GM12878 (cell line): ENCODE data around the gene SOCS4. TPM values are rescaled to one million over a fixed set of nuclear protein-coding genes. Genes with fewer than 3 reads are reported as not detected.

ENCODE experiments used
- ATAC-seq: fragments of 200-7000 bp; cut with Tn5 transposase; 3 replicates; pipeline ENCODE4 v1.9.1; 2020; ENCODE audit warnings: mild to moderate bottlenecking, moderate library complexity
- BruUV-seq: library from RNA; stranded (reverse); fragments of 400-500 nt; replicated peaks from 2 replicates; lab custom pipeline; 2021; lab: Mats Ljungman, UMichigan
- CTCF ChIA-PET: fragments of 300-600 bp; sonication (Branson Sonifier 250); formaldehyde crosslinking; extraction: SDS; loops from one replicate; lab custom pipeline; 2021; ENCODE audit warnings: inconsistent platforms; lab: Yijun Ruan, JAX
- POLR2A ChIA-PET: fragments of 350-600 bp; formaldehyde crosslinking; extraction: SDS; loops from one replicate; lab custom pipeline; 2021; ENCODE audit warnings: inconsistent platforms; lab: Charles Lee
- RAD21 ChIA-PET: fragments of 300-600 bp; sonication (Branson Sonifier 250); formaldehyde crosslinking; loops from one replicate; lab custom pipeline; 2023; ENCODE audit warnings: antibody characterized with exemption; ENCODE audit not compliant: unreplicated experiment; lab: Charles Lee
- SMC1A ChIA-PET: fragments of 300-600 bp; sonication (Branson Sonifier 250); formaldehyde crosslinking; loops from one replicate; lab custom pipeline; 2023; ENCODE audit not compliant: unreplicated experiment, uncharacterized antibody; lab: Charles Lee
- DNase-seq: peaks from one replicate; pipeline ENCODE4 v3.0.0-alpha.2; 2011; ENCODE audit warnings: low read depth, low spot score
- FAIRE-seq: peaks from 3 replicates; lab custom pipeline; 2011; peaks lifted over from hg19 to GRCh38; lab: Jason Lieb, UNC
- H2AFZ ChIP-seq: 2 replicates; pipeline ENCODE4 v1.6.0; 2011; ENCODE audit warnings: low read depth, low read length, control low read depth; ENCODE audit not compliant: control insufficient read depth
- H3K27ac ChIP-seq: 2 replicates; pipeline ENCODE4 v1.5.1; 2011; ENCODE audit warnings: control low read depth; ENCODE audit not compliant: control insufficient read depth, insufficient read depth
- H3K27me3 ChIP-seq, 2 experiments: replicated peaks in 1 of 2; 2 replicates each; pipeline versions ENCODE4 v1.6.0 to v1.6.1; 2011; ENCODE audit warnings: low read length in 1 of 2; ENCODE audit not compliant: control insufficient read depth in 2 of 2, insufficient read depth in 2 of 2
- H3K36me3 ChIP-seq, 2 experiments: 2 replicates each; pipeline ENCODE4 v1.5.1; 2011; ENCODE audit warnings: low read length in 1 of 2; ENCODE audit not compliant: control insufficient read depth in 2 of 2, insufficient read depth in 2 of 2
- H3K4me1 ChIP-seq: 2 replicates; pipeline ENCODE4 v1.6.1; 2011; ENCODE audit warnings: mild to moderate bottlenecking, low read length, moderate library complexity, mixed read lengths; ENCODE audit not compliant: control insufficient read depth, insufficient read depth
- H3K4me2 ChIP-seq: 2 replicates; pipeline ENCODE4 v1.6.0; 2011; ENCODE audit warnings: control low read depth; ENCODE audit not compliant: control insufficient read depth, insufficient read depth
- H3K4me3 ChIP-seq: fragments of 200-600 bp; sonication (generic); 2 replicates; pipeline ENCODE4 v1.5.1; 2016
- H3K79me2 ChIP-seq: 2 replicates; pipeline ENCODE4 v1.6.0; 2011; ENCODE audit warnings: low read length; ENCODE audit not compliant: control insufficient read depth, insufficient read depth
- H3K9ac ChIP-seq: 2 replicates; pipeline ENCODE4 v1.8.0; 2011; ENCODE audit warnings: low read length, control low read depth, mixed read lengths; ENCODE audit not compliant: control insufficient read depth, insufficient read depth
- H3K9me3 ChIP-seq: replicated peaks from 3 replicates; pipeline ENCODE4 v1.5.1; 2011; ENCODE audit warnings: mild to moderate bottlenecking, low read length; ENCODE audit not compliant: control insufficient read depth, insufficient read depth
- H4K20me1 ChIP-seq: 2 replicates; pipeline ENCODE4 v1.6.0; 2011; ENCODE audit not compliant: control insufficient read depth, insufficient read depth
- EP300 ChIP-seq, 2 experiments: fragments of 150-350 bp in 1 of 2; IDR thresholded peaks; 2 replicates each; pipeline ENCODE4 v1.6.1; 2011 to 2012; ENCODE audit warnings: low read depth in 2 of 2, low read length in 2 of 2, borderline replicate concordance in 1 of 2, improper control_type of control experiment in 1 of 2, inconsistent platforms in 1 of 2; ENCODE audit not compliant: control insufficient read depth in 1 of 2
- GABPA ChIP-seq: IDR thresholded peaks from 2 replicates; pipeline ENCODE4 v1.6.1; 2014; ENCODE audit warnings: antibody characterized with exemption, low read depth, mild to moderate bottlenecking, inconsistent platforms
- IRF4 ChIP-seq: IDR thresholded peaks from 2 replicates; pipeline ENCODE4 v1.6.1; 2011; ENCODE audit warnings: low read depth, low read length
- JUNB ChIP-seq: IDR thresholded peaks from 2 replicates; pipeline ENCODE4 v1.6.1; 2016; ENCODE audit warnings: antibody characterized with exemption, mild to moderate bottlenecking
- POLR2AphosphoS5 ChIP-seq: IDR thresholded peaks from 2 replicates; pipeline ENCODE4 v1.6.1; 2011; ENCODE audit warnings: mild to moderate bottlenecking, low read length, inconsistent platforms
- RAD51 ChIP-seq: fragments of 450-650 bp; IDR thresholded peaks from 2 replicates; pipeline ENCODE4 v1.6.1; 2016; ENCODE audit warnings: moderate library complexity, mild to moderate bottlenecking, inconsistent platforms
- SIX5 ChIP-seq: IDR thresholded peaks from 2 replicates; pipeline ENCODE4 v1.6.1; 2011; ENCODE audit warnings: mild to moderate bottlenecking, low read depth, low read length, moderate library complexity; ENCODE audit not compliant: severe bottlenecking
- SMC3 ChIP-seq: IDR thresholded peaks from 2 replicates; pipeline ENCODE4 v1.6.1; 2011; ENCODE audit warnings: low read length, improper control_type of control experiment, borderline replicate concordance
- ZBTB33 ChIP-seq: fragments of 450-650 bp; IDR thresholded peaks from 2 replicates; pipeline ENCODE4 v1.6.1; 2017; ENCODE audit warnings: mild to moderate bottlenecking
- WGBS: methylation state at CpG from one replicate; pipeline ENCODE4 v1.1.6; 2016; ENCODE audit warnings: low lambda C conversion rate; ENCODE audit not compliant: insufficient replicate concordance, insufficient coverage; ENCODE audit errors: missing lambda C conversion rate; 5-methylcytosine and 5-hydroxymethylcytosine counted together
- in situ Hi-C: fragments of 300-500 bp; cut with MboI; formaldehyde crosslinking; loops from 9 replicates; pipeline ENCODE4 v1.14.3; 2018; ENCODE audit warnings: mixed read lengths
- intact Hi-C: fragments of 100-400 bp; cut with micrococcal nuclease; formaldehyde crosslinking; loops from one replicate; pipeline ENCODE4 v1.14.2; 2022; ENCODE audit not compliant: unreplicated experiment
- polyA plus RNA-seq, 11 experiments: library from polyadenylated mRNA; depleted of rRNA in 4 of 11; unstranded in 6 of 11; stranded (reverse) in 5 of 11; fragments of >200 nt; fragmentation: Nextera tagmentation in 4 of 11; fragmentation: Illumina TruSeq in 1 of 11; extraction: Ambion mirVana in 4 of 11; extraction: Trizol in 1 of 11; gene quantifications; 1 replicate in 1 of 11; 2 replicates in 10 of 11; pipeline versions ENCODE4 v1.2.1 to v1.2.3, GENCODE V29; 2011 to 2016; ENCODE audit warnings: inconsistent platforms in 2 of 11, missing spikeins in 2 of 11, low read depth in 1 of 11
- total RNA-seq, 4 experiments: library from RNA; depleted of rRNA in 3 of 4; stranded (reverse); fragments of >200 nt in 3 of 4; fragmentation: Illumina TruSeq in 1 of 4; extraction: Trizol in 1 of 4; gene quantifications; 2 replicates each; pipeline versions ENCODE4 v1.2.1 to v1.2.3, GENCODE V29; 2013 to 2021
- TF ChIP-seq, protein P1 (sequence below): fragments of 450-650 bp; IDR thresholded peaks from 2 replicates; pipeline ENCODE4 v1.6.1; 2017; ENCODE audit warnings: antibody characterized with exemption, mild to moderate bottlenecking, moderate library complexity

Gene SOCS4
- total and polyA plus RNA-seq, 10 of the 15 experiments (the other 5 are each of a cell fraction or from before 2014, with no cell fraction given): 5.7 to 31.5 (median 20.8) TPM

- TF ChIP-seq EP300 (IDR thresholded peaks at IDR 0.05; ENCODE audit: borderline replicate concordance in 1 of 2, control insufficient read depth in 1 of 2, low read depth in 2 of 2, low read length in 2 of 2) (peak in 1 of 2 experiments; percentile 51; a peak in 2 of 4 replicates), SIX5 (no peak), IRF4 (no peak)
- TF ChIP-seq, protein P1, sequence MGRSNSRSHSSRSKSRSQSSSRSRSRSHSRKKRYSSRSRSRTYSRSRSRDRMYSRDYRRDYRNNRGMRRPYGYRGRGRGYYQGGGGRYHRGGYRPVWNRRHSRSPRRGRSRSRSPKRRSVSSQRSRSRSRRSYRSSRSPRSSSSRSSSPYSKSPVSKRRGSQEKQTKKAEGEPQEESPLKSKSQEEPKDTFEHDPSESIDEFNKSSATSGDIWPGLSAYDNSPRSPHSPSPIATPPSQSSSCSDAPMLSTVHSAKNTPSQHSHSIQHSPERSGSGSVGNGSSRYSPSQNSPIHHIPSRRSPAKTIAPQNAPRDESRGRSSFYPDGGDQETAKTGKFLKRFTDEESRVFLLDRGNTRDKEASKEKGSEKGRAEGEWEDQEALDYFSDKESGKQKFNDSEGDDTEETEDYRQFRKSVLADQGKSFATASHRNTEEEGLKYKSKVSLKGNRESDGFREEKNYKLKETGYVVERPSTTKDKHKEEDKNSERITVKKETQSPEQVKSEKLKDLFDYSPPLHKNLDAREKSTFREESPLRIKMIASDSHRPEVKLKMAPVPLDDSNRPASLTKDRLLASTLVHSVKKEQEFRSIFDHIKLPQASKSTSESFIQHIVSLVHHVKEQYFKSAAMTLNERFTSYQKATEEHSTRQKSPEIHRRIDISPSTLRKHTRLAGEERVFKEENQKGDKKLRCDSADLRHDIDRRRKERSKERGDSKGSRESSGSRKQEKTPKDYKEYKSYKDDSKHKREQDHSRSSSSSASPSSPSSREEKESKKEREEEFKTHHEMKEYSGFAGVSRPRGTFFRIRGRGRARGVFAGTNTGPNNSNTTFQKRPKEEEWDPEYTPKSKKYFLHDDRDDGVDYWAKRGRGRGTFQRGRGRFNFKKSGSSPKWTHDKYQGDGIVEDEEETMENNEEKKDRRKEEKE: no peak
Observed at GRCh38 chr14:55071870-55072640, 45.0 kb downstream of the SOCS4 start (continued).

DNA sequence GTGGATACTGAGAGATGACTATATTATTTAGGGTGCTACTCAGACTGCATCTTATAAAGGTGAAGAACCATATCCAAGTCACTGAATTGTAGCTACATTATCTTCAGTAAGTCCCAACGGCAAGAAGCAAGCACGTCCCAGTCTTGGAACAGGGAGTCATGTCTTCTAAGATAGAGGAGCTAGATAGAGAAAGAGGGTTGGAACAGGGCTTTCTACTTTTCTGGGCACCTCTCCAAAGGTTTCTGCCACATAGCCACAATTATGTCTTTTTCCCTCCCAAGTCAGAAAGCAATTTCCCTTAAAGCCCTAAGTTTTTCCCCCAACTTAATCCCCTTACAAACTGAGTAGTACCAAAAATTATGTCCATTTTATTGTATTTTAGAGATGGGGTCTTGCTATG, 46.8 kb downstream of the SOCS4 start:
- Histone ChIP-seq H3K9me3 (no peaks in the 10 kb centered on the region), H2AFZ (no peak overlapping the region), H3K4me1 (peaks cover 58% of the 10 kb centered on the region), H3K79me2 (no peaks in the 10 kb centered on the region), H3K27me3 (no peaks in the 10 kb centered on the region), H4K20me1 (no peaks in the 10 kb centered on the region), H3K9ac (peak overlapping the region; percentile 14), H3K4me2 (peak overlapping the region; percentile 79), H3K36me3 (no peaks in the 10 kb centered on the region), H3K4me3 (peak overlapping the region; percentile 4; the same call in 1 of the 2 replicates), H3K27ac (peak overlapping the region; percentile 83)
- ChIA-PET SMC1A (interaction anchor here (0.6 to 7.0 kb wide), 6 partner anchors 8 to 86 kb away, joined by 4 to 98 read pairs (median 8); partner anchors contain the start of gene MAPK1IP1L), CTCF (interaction anchor here (0.6 to 1.0 kb wide), 2 partner anchors 21 to 23 kb away, joined by 3 read pairs; partner anchors contain the start of gene MAPK1IP1L), POLR2A (no interaction called here), RAD21 (interaction anchor here (1.1 to 3.5 kb wide), 3 partner anchors 22 to 43 kb away, joined by 5 to 14 read pairs (median 10); partner anchors contain the start of gene MAPK1IP1L)
- DNase-seq (no peak), FAIRE-seq (no peak), ATAC-seq (no peak)
- 95% methylated on average over 2 of the region's 2 CpGs for WGBS
- in situ Hi-C loops: no loop called here
- BruUV-seq: no TSS peak
- intact Hi-C loops: loop anchor here (2.0 kb wide), 1 partner anchor 25 kb away; no protein-coding TSS in a partner anchor
- TF ChIP-seq POLR2AphosphoS5 (no peak), SMC3 (no peak), ZBTB33 (no peak), GABPA (no peak), JUNB (no peak), RAD51 (no peak)
- TF ChIP-seq, protein P1: no peak
